Naive thymus-derived CD8-positive, alpha-beta T cell (primary cell): ENCODE data around the gene PTPRM. TPM values are rescaled to one million over a fixed set of nuclear protein-coding genes. Genes with fewer than 3 reads are reported as not detected.

Experiments
- ATAC-seq, 2 donors: fragments of 150-1000 bp; cut with Tn5 transposase in 1 of 2; sonication (Bioruptor Pico), chemical (Tn5 transposase) in 1 of 2; 1 replicate in 1 of 2; 2 replicates in 1 of 2; pipeline ENCODE4 v1.10.0; 2021; ENCODE audit warnings: mild to moderate bottlenecking in 2 of 2, moderate library complexity in 2 of 2
- POLR2A ChIA-PET: fragments of 350-600 bp; sonication (Branson Sonifier 250); formaldehyde crosslinking; loops from one replicate; lab custom pipeline; 2021; ENCODE audit warnings: antibody characterized with exemption; lab: Charles Lee
- DNase-seq, 10 donors: peaks; one replicate each; pipeline versions ENCODE4 v3.0.0 to v3.0.0-alpha.2; 2020 to 2022
- H3K27ac Mint-ChIP-seq, 10 donors: one replicate each; pipeline ENCODE4 v1.8.0; 2020 to 2022; ENCODE audit warnings: mild to moderate bottlenecking in 10 of 10, mixed read lengths in 10 of 10, moderate library complexity in 4 of 10, inconsistent platforms in 1 of 10
- H3K27me3 Mint-ChIP-seq, 5 donors: one replicate each; pipeline ENCODE4 v1.8.0; 2021 to 2022; ENCODE audit warnings: mixed read lengths in 5 of 5
- H3K36me3 Mint-ChIP-seq, 3 donors: one replicate each; pipeline ENCODE4 v1.8.0; 2020 to 2022; ENCODE audit warnings: mixed read lengths in 3 of 3, mild to moderate bottlenecking in 2 of 3, inconsistent platforms in 1 of 3
- H3K4me1 Mint-ChIP-seq, 4 donors: one replicate each; pipeline ENCODE4 v1.8.0; 2021 to 2022; ENCODE audit warnings: mixed read lengths in 4 of 4
- H3K4me3 Mint-ChIP-seq, 10 donors: one replicate each; pipeline ENCODE4 v1.8.0; 2020 to 2022; ENCODE audit warnings: mild to moderate bottlenecking in 10 of 10, mixed read lengths in 10 of 10, moderate library complexity in 6 of 10, inconsistent platforms in 1 of 10
- H3K9me3 Mint-ChIP-seq, 9 donors: one replicate each; pipeline ENCODE4 v1.8.0; 2020 to 2022; ENCODE audit warnings: mixed read lengths in 9 of 9, mild to moderate bottlenecking in 3 of 9, inconsistent platforms in 1 of 9, moderate library complexity in 1 of 9
- polyA plus RNA-seq, 3 donors: library from polyadenylated mRNA; unstranded; fragments of 300-500 nt; fragmentation: Illumina TruSeq; gene quantifications; one replicate each; pipeline ENCODE4 v1.2.3, GENCODE V29; 2021
- total RNA-seq, 8 experiments: library from RNA in 2 of 8; stranded (reverse) in 2 of 8; gene quantifications; one replicate each; pipeline ENCODE4 v1.2.3 and lab custom pipeline; 2021 to 2026

The PTPRM gene
- total and polyA plus RNA-seq, 5 experiments from 2014 or later = 0.28 to 12.1 (median 0.52) TPM

DNA sequence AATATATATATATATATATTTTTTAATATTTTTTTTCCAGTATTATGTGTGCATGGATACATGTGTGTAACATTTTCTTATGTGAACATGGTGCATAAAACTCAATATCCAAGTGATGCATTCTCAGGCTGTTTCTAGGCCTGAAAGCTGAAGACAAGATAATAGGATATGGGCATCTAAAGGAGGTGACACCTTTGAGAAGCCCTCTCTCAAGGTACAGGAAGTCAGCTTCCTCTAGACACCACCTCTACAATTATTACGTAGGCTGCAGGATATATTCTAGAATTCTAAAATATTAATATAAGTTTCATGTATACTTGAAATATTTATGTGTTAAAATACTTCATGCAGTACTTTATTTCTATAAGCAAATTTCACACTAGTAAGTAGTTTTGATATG, 327.5 kb downstream of the PTPRM start:
- H3K4me3 Mint-ChIP-seq = no peak overlapping the region
- H3K27me3 Mint-ChIP-seq = no peaks in the 10 kb centered on the region
- ATAC-seq (no peak), DNase-seq (no peak)
- no peak overlapping the region for H3K27ac Mint-ChIP-seq
- H3K4me1 Mint-ChIP-seq = no peaks in the 10 kb centered on the region
- H3K36me3 Mint-ChIP-seq = no peaks in the 10 kb centered on the region
- POLR2A ChIA-PET = no interaction called here
- no peaks in the 10 kb centered on the region for H3K9me3 Mint-ChIP-seq

DNA sequence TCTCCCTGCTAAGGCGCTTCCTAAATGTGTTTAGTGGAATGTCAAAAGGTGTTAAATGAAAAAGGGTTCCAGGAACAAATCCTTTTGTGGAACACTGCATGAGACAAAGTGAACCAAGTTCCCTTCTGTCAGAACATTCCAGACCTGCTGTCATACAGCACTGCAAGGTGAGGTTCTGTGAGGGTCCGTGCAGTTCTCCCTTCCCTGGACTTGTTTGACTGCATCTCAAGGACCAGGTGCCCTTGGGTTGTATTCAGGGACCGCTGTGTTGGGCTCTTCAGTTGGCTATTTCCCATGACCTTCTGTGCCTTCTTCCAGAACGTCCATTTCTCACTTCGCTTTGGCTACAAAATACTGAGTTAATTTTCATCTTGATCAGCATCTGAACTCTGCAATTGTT, 328.2 kb downstream of the PTPRM start:
- ATAC-seq = no peak
- H3K9me3 Mint-ChIP-seq = no peaks in the 10 kb centered on the region
- no peaks in the 10 kb centered on the region for H3K4me1 Mint-ChIP-seq
- H3K36me3 Mint-ChIP-seq = no peaks in the 10 kb centered on the region
- POLR2A ChIA-PET = no interaction called here
- H3K4me3 Mint-ChIP-seq = no peak overlapping the region
- H3K27ac Mint-ChIP-seq = no peak overlapping the region
- no peaks in the 10 kb centered on the region for H3K27me3 Mint-ChIP-seq
- no peak for DNase-seq

DNA sequence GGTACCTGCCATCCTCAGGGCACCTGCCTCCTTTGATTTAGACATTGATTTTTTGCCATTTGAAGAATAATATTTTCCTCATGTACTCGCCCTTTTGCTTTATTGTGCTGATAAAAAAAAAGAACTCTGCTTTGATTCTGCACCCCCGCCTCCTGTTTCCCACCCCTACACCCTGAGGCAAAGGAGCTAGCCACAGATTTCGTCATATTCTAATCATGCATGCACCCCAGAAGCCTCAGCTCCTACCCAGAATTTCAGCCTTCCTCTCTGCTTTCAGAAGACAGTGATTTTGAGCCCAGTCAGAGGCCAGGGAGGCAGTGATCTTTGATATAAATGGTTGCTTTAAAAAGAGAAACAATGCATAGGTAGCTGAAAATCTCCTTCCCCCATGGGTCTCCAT, 329.0 kb downstream of the PTPRM start:
- H3K36me3 Mint-ChIP-seq = no peaks in the 10 kb centered on the region
- H3K27me3 Mint-ChIP-seq = no peaks in the 10 kb centered on the region
- no peak for ATAC-seq
- no peak overlapping the region for H3K4me3 Mint-ChIP-seq
- H3K27ac Mint-ChIP-seq = no peak overlapping the region
- H3K9me3 Mint-ChIP-seq = no peaks in the 10 kb centered on the region
- DNase-seq = peak in 1 of 10 donors; percentile 20
- POLR2A ChIA-PET = no interaction called here
- no peaks in the 10 kb centered on the region for H3K4me1 Mint-ChIP-seq

DNA sequence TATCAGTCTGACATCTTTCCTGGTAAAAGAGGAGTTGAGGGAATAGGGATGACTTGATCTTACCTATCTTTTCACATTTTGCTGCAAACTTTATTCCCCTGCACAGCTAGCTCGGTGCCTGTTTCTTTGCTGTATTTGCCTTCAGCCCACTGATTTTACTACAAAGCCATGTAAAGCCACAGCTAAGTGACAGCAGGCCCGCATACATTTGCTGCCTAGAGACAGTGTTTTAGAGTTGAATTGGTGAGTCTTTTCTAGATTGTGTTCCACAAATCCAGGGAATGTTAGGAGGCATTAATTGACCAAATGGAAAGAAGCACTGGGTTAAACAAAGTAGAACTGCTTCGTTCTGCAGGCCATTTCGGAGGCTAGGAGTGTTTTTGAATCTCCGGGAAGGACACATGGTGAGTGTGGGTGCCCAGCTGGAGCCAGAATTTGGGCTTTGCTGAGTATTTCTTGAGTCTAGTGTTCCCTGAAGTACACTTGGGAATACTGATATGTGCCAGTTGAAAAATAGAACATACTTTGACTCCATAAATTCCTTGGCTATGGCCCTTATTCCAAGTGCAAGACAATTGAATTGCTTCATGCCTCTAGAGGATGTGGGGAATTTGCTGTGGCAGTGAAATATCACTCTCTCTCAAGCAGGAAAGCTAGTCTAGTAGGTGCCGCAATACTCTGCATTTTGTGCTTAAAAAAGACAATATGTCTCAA, 329.8 kb downstream of the PTPRM start:
- ATAC-seq (no peak), DNase-seq (no peak)
- no peaks in the 10 kb centered on the region for H3K4me1 Mint-ChIP-seq
- H3K36me3 Mint-ChIP-seq = no peaks in the 10 kb centered on the region
- H3K27ac Mint-ChIP-seq = no peak overlapping the region
- no peak overlapping the region for H3K4me3 Mint-ChIP-seq
- POLR2A ChIA-PET = no interaction called here
- no peaks in the 10 kb centered on the region for H3K9me3 Mint-ChIP-seq
- H3K27me3 Mint-ChIP-seq = no peaks in the 10 kb centered on the region

DNA sequence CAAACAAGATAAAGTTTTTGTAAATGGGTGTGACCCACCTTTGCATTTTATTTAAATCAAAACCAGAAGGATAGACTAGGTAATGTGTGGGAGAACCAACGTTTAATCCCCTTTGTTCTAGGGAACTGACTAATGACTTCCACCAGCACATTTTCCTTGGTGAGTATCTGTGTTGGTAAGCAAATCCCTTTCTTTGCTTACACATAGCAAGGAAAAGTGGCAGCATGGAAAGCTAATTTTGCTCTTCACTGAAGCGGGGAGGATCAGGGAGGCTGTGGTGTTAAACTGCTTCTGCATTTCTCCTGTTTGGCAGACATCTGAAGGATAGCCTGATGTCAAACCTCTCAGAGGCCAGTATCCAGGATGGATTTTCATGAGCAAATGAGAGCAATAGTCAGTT, 331.1 kb downstream of the PTPRM start:
- no peaks in the 10 kb centered on the region for H3K36me3 Mint-ChIP-seq
- no peak for DNase-seq
- no peak overlapping the region for H3K27ac Mint-ChIP-seq
- POLR2A ChIA-PET = no interaction called here
- H3K9me3 Mint-ChIP-seq = peaks cover 0 to 3% (median 0%) of the 10 kb centered on the region in 9 donors
- H3K4me3 Mint-ChIP-seq = no peak overlapping the region
- no peaks in the 10 kb centered on the region for H3K27me3 Mint-ChIP-seq
- ATAC-seq = no peak
- H3K4me1 Mint-ChIP-seq = no peaks in the 10 kb centered on the region

DNA sequence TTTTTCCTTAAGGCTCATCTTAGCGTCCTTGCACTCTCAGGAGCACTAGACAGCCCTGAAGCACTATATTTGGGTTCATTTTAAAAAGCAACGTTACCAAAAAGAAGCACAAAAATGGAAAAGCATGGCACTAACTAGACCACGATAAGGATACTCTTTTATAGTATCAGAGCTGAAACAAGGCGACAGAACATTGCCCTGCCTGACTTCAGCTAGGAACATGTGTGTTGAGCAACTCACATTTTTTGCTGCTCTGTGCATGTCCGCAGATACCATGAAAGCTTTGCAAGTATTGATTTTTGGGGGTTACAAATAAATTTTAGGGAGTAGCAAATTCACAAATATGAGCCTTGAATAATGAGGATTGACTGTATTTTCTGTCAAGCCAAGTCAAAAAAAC, 332.0 kb downstream of the PTPRM start:
- H3K9me3 Mint-ChIP-seq = peaks cover 0 to 3% (median 0%) of the 10 kb centered on the region in 9 donors
- H3K4me3 Mint-ChIP-seq = no peak overlapping the region
- H3K4me1 Mint-ChIP-seq = no peaks in the 10 kb centered on the region
- H3K36me3 Mint-ChIP-seq = no peaks in the 10 kb centered on the region
- H3K27me3 Mint-ChIP-seq = no peaks in the 10 kb centered on the region
- POLR2A ChIA-PET = no interaction called here
- no peak overlapping the region for H3K27ac Mint-ChIP-seq
- ATAC-seq = no peak
- no peak for DNase-seq

DNA sequence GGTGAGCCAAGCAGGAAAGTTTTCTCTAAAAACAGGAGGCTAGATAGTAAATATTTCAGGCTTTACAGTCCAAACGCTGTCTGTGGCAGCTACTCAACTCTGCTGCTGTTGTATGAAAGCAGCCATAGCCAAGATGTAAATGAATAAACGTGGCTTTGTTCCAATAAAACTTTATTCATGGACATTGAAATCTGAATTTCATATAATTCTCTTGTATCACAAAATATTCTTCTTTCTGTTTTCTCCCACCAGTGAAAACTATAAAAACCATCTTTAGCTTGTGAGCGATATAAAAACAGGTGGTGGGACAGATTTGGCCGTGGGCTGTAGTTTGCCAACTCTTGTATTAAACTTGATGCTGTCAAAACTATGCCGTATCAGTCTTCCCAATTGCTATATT, 333.0 kb downstream of the PTPRM start:
- H3K27me3 Mint-ChIP-seq = no peaks in the 10 kb centered on the region
- no peaks in the 10 kb centered on the region for H3K36me3 Mint-ChIP-seq
- no peaks in the 10 kb centered on the region for H3K4me1 Mint-ChIP-seq
- H3K4me3 Mint-ChIP-seq = no peak overlapping the region
- no peak overlapping the region for H3K27ac Mint-ChIP-seq
- no peak for DNase-seq
- ATAC-seq = no peak
- POLR2A ChIA-PET = no interaction called here
- H3K9me3 Mint-ChIP-seq = peaks cover 0 to 8% (median 0%) of the 10 kb centered on the region in 9 donors

DNA sequence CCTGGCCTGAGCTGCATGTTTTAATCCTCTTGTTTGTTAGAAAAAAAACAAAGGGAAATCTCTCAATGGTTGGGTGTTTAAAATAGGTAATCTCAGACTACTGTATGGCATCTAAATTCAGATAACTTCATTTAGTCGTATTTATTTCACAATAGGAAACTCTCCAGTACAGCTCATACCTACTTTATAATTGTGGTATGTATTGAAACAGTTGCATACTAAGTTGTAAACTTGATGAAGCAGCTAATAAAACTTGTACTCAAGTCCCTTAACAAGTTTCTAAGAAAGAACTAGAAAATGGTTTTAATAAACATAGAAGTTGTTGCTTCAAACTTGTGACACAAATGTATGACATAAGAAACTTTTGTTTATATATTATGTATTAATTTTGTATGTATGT, 334.5 kb downstream of the PTPRM start:
- Mint-ChIP-seq H3K9me3 (peaks cover 0 to 17% (median 0%) of the 10 kb centered on the region in 9 donors), H3K36me3 (no peaks in the 10 kb centered on the region), H3K4me3 (no peak overlapping the region), H3K4me1 (no peaks in the 10 kb centered on the region), H3K27me3 (peaks cover 0 to 4% (median 0%) of the 10 kb centered on the region in 5 donors), H3K27ac (no peak overlapping the region)
- ATAC-seq (no peak), DNase-seq (no peak)
- POLR2A ChIA-PET = no interaction called here

DNA sequence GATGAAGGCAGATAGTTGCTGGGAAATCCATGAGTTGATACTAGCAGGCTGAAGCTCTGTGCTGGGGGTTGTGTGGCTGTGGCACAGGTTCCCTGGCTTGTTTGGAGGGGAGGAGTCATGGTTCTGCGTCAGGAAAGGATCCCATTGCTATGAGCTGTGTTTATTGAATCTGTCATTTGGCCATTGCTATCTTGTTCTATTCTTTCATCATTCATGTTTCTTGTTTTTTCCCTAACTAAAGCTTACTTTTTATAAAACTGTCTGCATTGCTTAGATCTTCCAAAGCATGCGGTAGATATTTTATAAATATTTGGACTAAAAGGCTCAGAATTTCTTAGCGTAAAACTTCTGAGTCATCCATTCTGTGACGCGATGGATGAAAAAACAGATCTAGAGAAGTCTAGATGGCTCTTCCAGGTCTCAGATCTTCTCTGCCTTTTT, 335.3 kb downstream of the PTPRM start:
- ATAC-seq = no peak
- Mint-ChIP-seq H3K36me3 (no peaks in the 10 kb centered on the region), H3K9me3 (peaks cover 0 to 17% (median 0%) of the 10 kb centered on the region in 9 donors), H3K27me3 (peaks cover 0 to 4% (median 0%) of the 10 kb centered on the region in 5 donors), H3K4me3 (no peak overlapping the region), H3K4me1 (no peaks in the 10 kb centered on the region), H3K27ac (no peak overlapping the region)
- POLR2A ChIA-PET = interaction anchor here (0.7 kb wide), 1 partner anchor 1344 kb away, joined by 5 read pairs; no protein-coding TSS in a partner anchor
- no peak for DNase-seq

DNA sequence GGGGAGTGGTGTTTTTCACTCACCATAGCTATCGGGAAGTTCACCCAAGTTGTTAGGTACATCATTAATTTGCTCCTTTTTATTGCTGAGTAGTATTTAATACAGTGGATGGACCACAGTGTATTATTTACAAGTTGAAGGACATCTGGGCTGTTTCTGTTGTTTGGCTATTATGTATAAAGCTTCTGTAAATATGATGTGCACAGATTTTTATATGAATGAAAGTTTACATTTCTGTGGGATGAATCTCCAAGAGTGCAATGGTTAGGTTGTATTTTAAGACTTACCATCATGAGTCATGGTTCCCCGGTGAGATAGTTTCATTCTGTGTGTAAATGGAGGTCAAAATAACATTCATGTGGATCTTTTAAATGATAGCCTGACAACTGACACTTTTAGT, 337.4 kb downstream of the PTPRM start:
- H3K9me3 Mint-ChIP-seq = peaks cover 0 to 17% (median 0%) of the 10 kb centered on the region in 9 donors
- peaks cover 0 to 4% (median 0%) of the 10 kb centered on the region in 5 donors for H3K27me3 Mint-ChIP-seq
- DNase-seq (no peak), ATAC-seq (no peak)
- no peaks in the 10 kb centered on the region for H3K36me3 Mint-ChIP-seq
- H3K4me3 Mint-ChIP-seq = no peak overlapping the region
- H3K27ac Mint-ChIP-seq = no peak overlapping the region
- H3K4me1 Mint-ChIP-seq = no peaks in the 10 kb centered on the region
- POLR2A ChIA-PET = no interaction called here

DNA sequence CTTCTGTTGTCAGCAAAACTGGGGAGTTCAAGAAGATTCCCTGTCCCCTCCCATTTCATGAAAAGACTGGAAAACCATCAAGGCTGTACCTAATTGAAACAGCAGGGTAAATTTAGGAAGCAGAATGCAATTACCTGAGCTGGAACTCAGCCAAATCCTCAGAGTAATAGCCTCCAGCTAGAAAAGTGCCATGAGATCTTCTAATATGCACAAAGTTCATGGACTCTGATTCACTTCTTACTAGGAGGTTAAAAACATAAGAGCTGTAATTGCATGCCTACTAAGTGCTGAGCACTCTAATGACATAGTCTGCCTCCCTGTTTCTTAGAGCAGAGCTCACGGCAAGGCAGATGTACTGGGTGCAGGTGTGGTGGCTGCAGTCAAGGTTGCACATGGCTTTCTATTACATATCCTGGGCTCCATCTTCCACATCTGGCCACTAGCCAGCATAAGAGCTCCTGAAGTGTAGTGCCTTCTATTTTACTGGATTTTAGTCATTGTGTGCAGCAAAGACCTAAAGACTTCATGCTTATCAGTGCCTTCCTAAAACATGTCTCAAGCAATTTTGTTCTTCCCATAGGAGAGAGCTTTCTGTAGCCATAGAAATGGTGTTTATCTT, 341.7 kb downstream of the PTPRM start:
- H3K36me3 Mint-ChIP-seq = no peaks in the 10 kb centered on the region
- peaks cover 0 to 14% (median 5%) of the 10 kb centered on the region in 9 donors for H3K9me3 Mint-ChIP-seq
- DNase-seq (no peak), ATAC-seq (no peak)
- POLR2A ChIA-PET = no interaction called here
- H3K27ac Mint-ChIP-seq = no peak overlapping the region
- H3K4me3 Mint-ChIP-seq = no peak overlapping the region
- H3K27me3 Mint-ChIP-seq = peaks cover 0 to 4% (median 0%) of the 10 kb centered on the region in 5 donors
- no peaks in the 10 kb centered on the region for H3K4me1 Mint-ChIP-seq

DNA sequence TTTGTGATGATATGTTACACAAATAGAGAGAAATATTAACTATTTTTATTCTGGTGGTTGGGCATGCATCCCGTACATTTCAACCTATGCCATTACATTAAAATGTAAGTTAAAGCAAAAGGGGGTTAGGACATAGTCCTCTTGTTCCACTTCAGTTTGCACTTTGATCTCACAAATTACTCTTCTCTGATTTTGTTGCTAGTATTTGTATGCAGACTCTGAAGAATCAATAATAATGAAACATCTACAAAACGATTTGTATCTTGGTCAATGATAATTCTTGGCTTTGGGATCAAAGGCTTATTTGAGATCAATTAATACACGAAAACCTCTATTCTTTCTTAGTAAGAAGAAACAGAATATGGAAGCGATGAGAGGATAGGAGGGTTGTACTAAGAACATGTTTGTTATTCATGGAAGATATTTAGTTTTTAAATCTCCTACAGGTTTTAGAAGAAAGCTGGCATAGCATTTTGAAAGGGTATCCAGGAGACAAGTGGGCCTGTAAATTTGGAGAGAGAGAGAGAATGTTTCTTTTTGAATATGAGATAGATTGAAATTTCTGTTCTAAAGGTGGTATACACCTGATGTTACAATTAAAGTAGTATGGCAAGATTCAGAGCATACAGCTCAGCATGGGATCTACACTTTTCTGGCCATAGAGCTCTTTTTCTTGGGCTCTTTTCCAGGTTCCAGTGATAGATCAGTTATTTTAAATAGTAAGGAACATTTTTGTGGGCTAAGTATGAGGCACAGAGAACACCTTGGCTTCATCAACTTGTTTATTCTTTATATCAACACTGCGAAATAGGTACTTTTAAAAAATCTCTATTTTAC, 347.9 kb downstream of the PTPRM start:
- POLR2A ChIA-PET = no interaction called here
- H3K4me1 Mint-ChIP-seq = no peaks in the 10 kb centered on the region
- DNase-seq = no peak
- H3K9me3 Mint-ChIP-seq = peaks cover 0 to 8% (median 3%) of the 10 kb centered on the region in 9 donors
- no peaks in the 10 kb centered on the region for H3K36me3 Mint-ChIP-seq
- H3K27ac Mint-ChIP-seq = no peak overlapping the region
- no peaks in the 10 kb centered on the region for H3K27me3 Mint-ChIP-seq
- H3K4me3 Mint-ChIP-seq = no peak overlapping the region
- no peak for ATAC-seq

DNA sequence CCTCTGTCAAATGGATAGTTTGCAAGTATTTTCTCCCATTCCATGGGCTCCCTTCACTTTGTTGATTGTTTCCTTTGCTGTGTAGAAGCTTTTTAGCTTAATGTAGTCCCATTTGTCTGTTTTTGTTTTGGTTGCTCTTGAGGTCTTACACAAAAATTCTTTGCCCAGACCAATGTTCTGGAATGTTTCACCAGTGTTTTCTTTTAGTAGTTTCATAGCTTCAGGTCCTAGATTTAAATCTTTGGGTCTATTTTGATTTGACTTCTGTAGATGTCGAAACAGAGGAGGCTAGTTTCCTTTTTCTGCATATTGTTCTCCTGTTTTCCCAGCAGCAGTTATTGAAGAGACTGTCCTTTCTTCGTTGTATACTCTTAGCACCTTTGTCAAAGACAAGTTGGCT, 351.6 kb downstream of the PTPRM start:
- no peak for ATAC-seq
- Mint-ChIP-seq H3K4me1 (no peaks in the 10 kb centered on the region), H3K27me3 (no peaks in the 10 kb centered on the region), H3K4me3 (no peak overlapping the region), H3K27ac (no peak overlapping the region), H3K36me3 (peaks cover 0 to 4% (median 0%) of the 10 kb centered on the region in 3 donors), H3K9me3 (peaks cover 0 to 13% (median 6%) of the 10 kb centered on the region in 9 donors)
- POLR2A ChIA-PET = no interaction called here
- DNase-seq = no peak
